H1 (cell line): ENCODE results near the gene UGGT1. TPM values are rescaled to one million over a fixed set of nuclear protein-coding genes. Genes with fewer than 3 reads are reported as not detected.

ENCODE experiments used
- CTCF ChIA-PET: fragments of 300-600 bp; sonication (Branson Sonifier 250); formaldehyde crosslinking; loops from one replicate; lab custom pipeline; 2021; ENCODE audit not compliant: partially characterized antibody; lab: Charles Lee
- POLR2A ChIA-PET: fragments of 300-600 bp; sonication (Branson Sonifier 250); formaldehyde crosslinking; loops from one replicate; lab custom pipeline; 2021; ENCODE audit warnings: inconsistent platforms; ENCODE audit not compliant: partially characterized antibody; lab: Charles Lee
- DNase-seq, 2 experiments: peaks; one replicate each; pipeline versions ENCODE4 v3.0.0 to v3.0.0-alpha.2; 2010 to 2022; ENCODE audit warnings: low spot score in 2 of 2, low read depth in 1 of 2, mixed read lengths in 1 of 2
- FAIRE-seq: peaks from 2 replicates; lab custom pipeline; 2011; peaks lifted over from hg19 to GRCh38; lab: Jason Lieb, UNC
- H2AFZ ChIP-seq: 2 replicates; pipeline ENCODE4 v1.8.1; 2012; ENCODE audit warnings: low read length, inconsistent platforms
- H2AK5ac ChIP-seq: 2 replicates; pipeline ENCODE4 v1.6.1; 2013; ENCODE audit warnings: low read depth, low read length
- H2BK120ac ChIP-seq: replicated peaks from 2 replicates; pipeline ENCODE3; 2013; ENCODE audit warnings: low read depth, low read length, inconsistent platforms
- H2BK12ac ChIP-seq: 2 replicates; pipeline ENCODE4 v1.6.1; 2013; ENCODE audit warnings: low read depth, low read length
- H2BK15ac ChIP-seq: 2 replicates; pipeline ENCODE4 v1.6.1; 2013; ENCODE audit warnings: low read length
- H2BK20ac ChIP-seq: 2 replicates; pipeline ENCODE4 v1.6.1; 2013; ENCODE audit warnings: low read length
- H2BK5ac ChIP-seq: 2 replicates; pipeline ENCODE4 v1.6.1; 2013; ENCODE audit warnings: low read depth, low read length
- H3K14ac ChIP-seq: 2 replicates; pipeline ENCODE4 v1.6.1; 2013; ENCODE audit warnings: inconsistent platforms; ENCODE audit not compliant: insufficient read length
- H3K18ac ChIP-seq: 2 replicates; pipeline ENCODE4 v1.6.1; 2013; ENCODE audit warnings: low read length; ENCODE audit errors: extremely low read depth
- H3K23ac ChIP-seq: 2 replicates; pipeline ENCODE4 v1.6.1; 2013; ENCODE audit warnings: inconsistent platforms; ENCODE audit not compliant: insufficient read length
- H3K23me2 ChIP-seq: 2 replicates; pipeline ENCODE4 v1.6.1; 2013; ENCODE audit warnings: low read depth, low read length
- H3K27ac ChIP-seq: 2 replicates; pipeline ENCODE4 v1.6.1; 2011; ENCODE audit warnings: low read depth, low read length, inconsistent platforms
- H3K27me3 ChIP-seq, 4 experiments: replicated peaks in 1 of 4; 1 replicate in 1 of 4; 2 replicates in 3 of 4; pipeline versions ENCODE4 v1.6.1 to v1.8.1; 2011 to 2013; ENCODE audit warnings: low read length in 3 of 4, mild to moderate bottlenecking in 3 of 4, inconsistent platforms in 2 of 4, mixed read lengths in 2 of 4, moderate library complexity in 1 of 4; ENCODE audit not compliant: control insufficient read depth in 3 of 4, insufficient read depth in 3 of 4; ENCODE audit errors: extremely low read depth in 1 of 4
- H3K36me3 ChIP-seq, 4 experiments: 2 replicates each; pipeline versions ENCODE4 v1.6.1 to v1.8.1; 2011 to 2013; ENCODE audit warnings: mild to moderate bottlenecking in 4 of 4, low read length in 3 of 4, moderate library complexity in 2 of 4, control low read depth in 1 of 4, inconsistent platforms in 1 of 4; ENCODE audit not compliant: insufficient read depth in 4 of 4, control insufficient read depth in 2 of 4
- H3K4ac ChIP-seq: replicated peaks from 2 replicates; pipeline ENCODE3; 2013; ENCODE audit warnings: low read length, low read depth, mixed read lengths, inconsistent platforms; ENCODE audit not compliant: insufficient read length
- H3K4me1 ChIP-seq, 4 experiments: replicated peaks in 1 of 4; 1 replicate in 1 of 4; 2 replicates in 3 of 4; pipeline versions ENCODE4 v1.6.1 to v1.8.1; 2011 to 2013; ENCODE audit warnings: low read length in 3 of 4, inconsistent platforms in 2 of 4, mixed read lengths in 1 of 4; ENCODE audit not compliant: insufficient read depth in 4 of 4, control insufficient read depth in 3 of 4
- H3K4me2 ChIP-seq, 2 experiments: 2 replicates each; pipeline versions ENCODE4 v1.6.1 to v1.8.1; 2011 to 2013; ENCODE audit warnings: low read depth in 2 of 2, low read length in 2 of 2, control low read depth in 1 of 2, inconsistent platforms in 1 of 2, mild to moderate bottlenecking in 1 of 2; ENCODE audit not compliant: insufficient read depth in 1 of 2
- H3K4me3 ChIP-seq, 4 experiments: fragments of 200-600, 300-600 bp in 1 of 4; sonication (generic), shearing (Covaris generic), sonication (Bioruptor Twin) in 1 of 4; 2 replicates each; pipeline versions ENCODE4 v1.5.1 to v1.8.1; 2011 to 2016; ENCODE audit warnings: low read length in 4 of 4, low read depth in 3 of 4, control low read depth in 2 of 4, inconsistent platforms in 2 of 4, mild to moderate bottlenecking in 2 of 4, mixed read lengths in 1 of 4, moderate library complexity in 1 of 4; ENCODE audit not compliant: insufficient read depth in 2 of 4; ENCODE audit errors: extremely low read depth in 1 of 4
- H3K56ac ChIP-seq: replicated peaks from 2 replicates; pipeline ENCODE3; 2013; ENCODE audit warnings: low read depth, mild to moderate bottlenecking, mixed read lengths, low read length, inconsistent platforms; ENCODE audit not compliant: insufficient read length
- H3K79me1 ChIP-seq: 2 replicates; pipeline ENCODE4 v1.6.1; 2013; ENCODE audit warnings: low read depth, low read length, control low read depth
- H3K79me2 ChIP-seq, 2 experiments: 2 replicates each; pipeline versions ENCODE4 v1.6.1 to v1.8.1; 2012 to 2013; ENCODE audit warnings: low read length in 2 of 2, mild to moderate bottlenecking in 2 of 2, inconsistent platforms in 1 of 2; ENCODE audit not compliant: insufficient read depth in 2 of 2, control insufficient read depth in 1 of 2
- H3K9ac ChIP-seq, 4 experiments: replicated peaks in 1 of 4; 1 replicate in 1 of 4; 2 replicates in 3 of 4; pipeline versions ENCODE4 v1.6.1 to v1.8.1; 2011 to 2013; ENCODE audit warnings: low read depth in 3 of 4, low read length in 3 of 4, control low read depth in 2 of 4, mild to moderate bottlenecking in 2 of 4, moderate library complexity in 2 of 4, inconsistent platforms in 1 of 4; ENCODE audit errors: extremely low read depth in 1 of 4
- H3K9me3 ChIP-seq, 2 experiments: 2 replicates each; pipeline versions ENCODE4 v1.6.1 to v1.8.1; 2012 to 2013; ENCODE audit warnings: mild to moderate bottlenecking in 2 of 2, moderate library complexity in 2 of 2, control low read depth in 1 of 2, inconsistent platforms in 1 of 2, low read depth in 1 of 2, low read length in 1 of 2, mixed read lengths in 1 of 2; ENCODE audit not compliant: insufficient read depth in 2 of 2
- H4K20me1 ChIP-seq, 2 experiments: replicated peaks in 1 of 2; 2 replicates each; pipeline versions ENCODE3 to v1.8.1; 2011 to 2013; ENCODE audit warnings: inconsistent platforms in 2 of 2, low read length in 2 of 2, mild to moderate bottlenecking in 1 of 2; ENCODE audit not compliant: insufficient read depth in 2 of 2, control insufficient read depth in 1 of 2
- H4K5ac ChIP-seq: 2 replicates; pipeline ENCODE4 v1.6.1; 2013; ENCODE audit warnings: low read length, low read depth, mixed read lengths, inconsistent platforms; ENCODE audit not compliant: insufficient read length
- H4K8ac ChIP-seq: 2 replicates; pipeline ENCODE4 v1.8.0; 2013; ENCODE audit warnings: mild to moderate bottlenecking, moderate library complexity, low read length, inconsistent platforms; ENCODE audit not compliant: insufficient read depth; ENCODE audit errors: extremely low read depth
- H4K91ac ChIP-seq: replicated peaks from 2 replicates; pipeline ENCODE3; 2013; ENCODE audit warnings: low read length, mixed read lengths, inconsistent platforms; ENCODE audit not compliant: insufficient read length
- BACH1 ChIP-seq: IDR thresholded peaks from 2 replicates; pipeline ENCODE4 v1.6.1; 2012; ENCODE audit warnings: low read length, improper control_type of control experiment
- CTBP2 ChIP-seq: IDR thresholded peaks from 2 replicates; pipeline ENCODE4 v1.7.0; 2011; ENCODE audit warnings: borderline replicate concordance, mild to moderate bottlenecking, moderate library complexity, mixed read lengths, low read length; ENCODE audit not compliant: insufficient read depth, insufficient read length
- JUND ChIP-seq: IDR thresholded peaks from 2 replicates; pipeline ENCODE4 v1.6.1; 2011; ENCODE audit warnings: mild to moderate bottlenecking, improper control_type of control experiment, low read length
- WGBS, 2 experiments: shearing (Covaris generic) in 1 of 2; methylation state at CpG; one replicate each; pipeline versions ENCODE4 v1.1.6 to v1.1.7; 2013 to 2015; ENCODE audit warnings: low lambda C conversion rate in 2 of 2, mixed read lengths in 2 of 2, inconsistent platforms in 1 of 2, low coverage in 1 of 2, missing lambda C conversion rate in 1 of 2; ENCODE audit not compliant: insufficient replicate concordance in 2 of 2, insufficient coverage in 1 of 2, insufficient read length in 1 of 2; ENCODE audit errors: extremely low coverage in 1 of 2, missing lambda C conversion rate in 1 of 2; 5-methylcytosine and 5-hydroxymethylcytosine counted together
- polyA plus RNA-seq, 7 experiments: library from polyadenylated mRNA; depleted of rRNA in 3 of 7; stranded (reverse) in 5 of 7; unstranded in 2 of 7; fragments of >200 nt in 5 of 7; fragments of 200-250 nt in 2 of 7; gene quantifications; 1 replicate in 5 of 7; 2 replicates in 1 of 7; 4 replicates in 1 of 7; pipeline versions ENCODE4 v1.2.1 to v1.2.3, GENCODE V29; 2011 to 2013; ENCODE audit warnings: missing spikeins in 2 of 7, mixed read lengths in 2 of 7
- total RNA-seq: library from RNA; stranded (reverse); fragmentation: NEBNext Ultra II Directional; extraction: Animal tissue kit (Norgen Biotek cat#: 25700); gene quantifications from 2 replicates; pipeline ENCODE4 v1.2.1, GENCODE V29; 2021

Gene UGGT1
- total and polyA plus RNA-seq, 2 of the 8 experiments (the other 6 are each of a cell fraction or from before 2014, with no cell fraction given), result 14.9 to 57.3 TPM

GRCh38 chr2:128041561-128041960, 49.4 kb upstream of the UGGT1 start:
- H3K56ac ChIP-seq, result no peak overlapping the region
- no peaks in the 10 kb centered on the region for H3K23me2 ChIP-seq
- no peak overlapping the region for H2BK5ac ChIP-seq
- H2BK15ac ChIP-seq, result no peak overlapping the region
- H2AFZ ChIP-seq, result no peak overlapping the region
- H3K27me3 ChIP-seq, result no peaks in the 10 kb centered on the region
- no peak overlapping the region for H3K23ac ChIP-seq
- H3K9ac ChIP-seq, result no peak overlapping the region
- H2BK120ac ChIP-seq, result no peak overlapping the region
- H3K79me1 ChIP-seq, result no peaks in the 10 kb centered on the region
- no peak overlapping the region for H3K27ac ChIP-seq
- H3K4ac ChIP-seq, result no peak overlapping the region
- no peaks in the 10 kb centered on the region for H4K20me1 ChIP-seq
- no peak for TF ChIP-seq CTBP2
- TF ChIP-seq JUND, result peak; percentile 77
- peak; percentile 70 for TF ChIP-seq BACH1
- H3K79me2 ChIP-seq, result no peaks in the 10 kb centered on the region
- H2AK5ac ChIP-seq, result no peak overlapping the region
- H4K91ac ChIP-seq, result no peak overlapping the region
- H2BK20ac ChIP-seq, result no peak overlapping the region
- H4K5ac ChIP-seq, result no peak overlapping the region
- no peak for FAIRE-seq
- POLR2A ChIA-PET, result interaction anchor here (1.0 to 1.2 kb wide), 2 partner anchors 14 to 38 kb away, joined by 3 read pairs; partner anchors contain the start of gene SAP130
- H4K8ac ChIP-seq, result no peak overlapping the region
- no peak overlapping the region for H2BK12ac ChIP-seq
- no peak overlapping the region for H3K4me2 ChIP-seq
- no peak for DNase-seq
- H3K9me3 ChIP-seq, result no peaks in the 10 kb centered on the region
- H3K14ac ChIP-seq, result no peak overlapping the region
- no peaks in the 10 kb centered on the region for H3K36me3 ChIP-seq
- no peak overlapping the region for H3K4me3 ChIP-seq
- H3K4me1 ChIP-seq, result peaks cover 0 to 8% (median 5%) of the 10 kb centered on the region in 4 experiments; a peak in 3 of 7 replicates
- no peak overlapping the region for H3K18ac ChIP-seq
- CTCF ChIA-PET, result interaction anchor here (1.4 to 5.2 kb wide), 4 partner anchors 12 to 50 kb away, joined by 3 to 25 read pairs (median 4); partner anchors contain the start of gene SAP130
- 85% methylated on average over 3 of the region's 3 CpGs; no CpG with 5 or more reads in 1 of the 2 experiments for WGBS, 2 experiments
